GM12878 (cell line): ENCODE data around the gene BRCA1.

Experiments
- EED ChIP-seq: sonication (generic); IDR thresholded peaks from 2 replicates; pipeline ENCODE4 v1.6.1; 2016; ENCODE audit warnings: antibody characterized with exemption, low read depth
- PML ChIP-seq: IDR thresholded peaks from 2 replicates; pipeline ENCODE4 v1.6.1; 2012; ENCODE audit warnings: low read length, inconsistent platforms
- POLR2A ChIP-seq: IDR thresholded peaks from 2 replicates; pipeline ENCODE4 v1.6.1; 2011; ENCODE audit warnings: low read depth, mild to moderate bottlenecking, low read length
- RAD51 ChIP-seq: fragments of 450-650 bp; IDR thresholded peaks from 2 replicates; pipeline ENCODE4 v1.6.1; 2016; ENCODE audit warnings: moderate library complexity, mild to moderate bottlenecking, inconsistent platforms
- RCOR1 ChIP-seq: conservative IDR thresholded peaks from 2 replicates; pipeline ENCODE4 v1.6.1; 2012; ENCODE audit warnings: low read depth, low read length, improper control_type of control experiment
- SREBF1 ChIP-seq: IDR thresholded peaks from 2 replicates; pipeline ENCODE4 v1.6.1; 2012; ENCODE audit warnings: mild to moderate bottlenecking, low read length
- TAF1 ChIP-seq: IDR thresholded peaks from 2 replicates; pipeline ENCODE4 v1.6.1; 2011; ENCODE audit warnings: mild to moderate bottlenecking, low read depth, low read length, borderline replicate concordance
- TF ChIP-seq, protein P1 (sequence below), 3 experiments: IDR thresholded peaks in 2 of 3; conservative IDR thresholded peaks in 1 of 3; 2 replicates each; pipeline ENCODE4 v1.5.1; 2011; ENCODE audit warnings: low read depth in 3 of 3, low read length in 3 of 3, mild to moderate bottlenecking in 3 of 3, control low read depth in 2 of 3, moderate library complexity in 2 of 3, inconsistent platforms in 1 of 3, mixed read lengths in 1 of 3; ENCODE audit not compliant: control insufficient read depth in 2 of 3, insufficient read depth in 1 of 3; ENCODE audit errors: extremely low read depth in 1 of 3
- TF ChIP-seq, protein P2 (sequence below): fragments of 450-650 bp; IDR thresholded peaks from 2 replicates; pipeline ENCODE4 v1.6.1; 2016; ENCODE audit warnings: mild to moderate bottlenecking, moderate library complexity, borderline replicate concordance

DNA sequence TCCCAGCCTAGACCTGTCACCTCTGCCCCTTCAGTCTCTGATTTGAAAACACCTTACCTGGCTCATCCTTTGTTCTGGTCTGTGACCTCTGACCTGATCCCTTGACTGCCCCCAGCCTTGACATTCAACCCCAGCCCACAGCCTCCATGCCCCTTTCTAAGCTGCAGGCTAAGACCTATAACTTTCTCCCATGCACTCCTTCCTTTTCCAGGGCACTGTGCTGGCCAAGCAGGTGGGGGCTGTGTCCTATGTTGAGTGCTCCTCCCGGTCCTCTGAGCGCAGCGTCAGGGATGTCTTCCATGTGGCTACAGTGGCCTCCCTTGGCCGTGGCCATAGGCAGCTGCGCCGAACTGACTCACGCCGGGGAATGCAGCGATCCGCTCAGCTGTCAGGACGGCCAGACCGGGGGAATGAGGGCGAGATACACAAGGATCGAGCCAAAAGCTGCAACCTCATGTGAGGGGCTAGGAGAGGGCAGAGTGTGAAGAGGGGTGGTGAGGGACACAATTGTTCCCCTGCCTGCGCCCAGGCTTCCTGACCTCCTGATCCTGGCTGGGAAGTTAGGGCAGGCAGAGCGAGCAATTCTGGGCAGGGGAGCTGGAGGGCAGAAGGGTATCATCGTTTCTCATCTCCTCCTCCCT, 96.8 kb downstream of the BRCA1 start:
- TF ChIP-seq, protein P1, sequence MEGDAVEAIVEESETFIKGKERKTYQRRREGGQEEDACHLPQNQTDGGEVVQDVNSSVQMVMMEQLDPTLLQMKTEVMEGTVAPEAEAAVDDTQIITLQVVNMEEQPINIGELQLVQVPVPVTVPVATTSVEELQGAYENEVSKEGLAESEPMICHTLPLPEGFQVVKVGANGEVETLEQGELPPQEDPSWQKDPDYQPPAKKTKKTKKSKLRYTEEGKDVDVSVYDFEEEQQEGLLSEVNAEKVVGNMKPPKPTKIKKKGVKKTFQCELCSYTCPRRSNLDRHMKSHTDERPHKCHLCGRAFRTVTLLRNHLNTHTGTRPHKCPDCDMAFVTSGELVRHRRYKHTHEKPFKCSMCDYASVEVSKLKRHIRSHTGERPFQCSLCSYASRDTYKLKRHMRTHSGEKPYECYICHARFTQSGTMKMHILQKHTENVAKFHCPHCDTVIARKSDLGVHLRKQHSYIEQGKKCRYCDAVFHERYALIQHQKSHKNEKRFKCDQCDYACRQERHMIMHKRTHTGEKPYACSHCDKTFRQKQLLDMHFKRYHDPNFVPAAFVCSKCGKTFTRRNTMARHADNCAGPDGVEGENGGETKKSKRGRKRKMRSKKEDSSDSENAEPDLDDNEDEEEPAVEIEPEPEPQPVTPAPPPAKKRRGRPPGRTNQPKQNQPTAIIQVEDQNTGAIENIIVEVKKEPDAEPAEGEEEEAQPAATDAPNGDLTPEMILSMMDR (IDR thresholded peaks at IDR 0.05 in 2 of 3, conservative IDR thresholded peaks at IDR 0.05 in 1 of 3; ENCODE audit: control insufficient read depth in 2 of 3, extremely low read depth in 1 of 3, insufficient read depth in 1 of 3, low read depth in 3 of 3, low read length in 3 of 3) = no peak
- TF ChIP-seq RCOR1 = no peak
- no peak for TF ChIP-seq PML
- TF ChIP-seq EED = no peak
- no peak for TF ChIP-seq TAF1
- TF ChIP-seq SREBF1 = no peak
- no peak for TF ChIP-seq POLR2A
- no peak for TF ChIP-seq RAD51
- TF ChIP-seq, protein P2, sequence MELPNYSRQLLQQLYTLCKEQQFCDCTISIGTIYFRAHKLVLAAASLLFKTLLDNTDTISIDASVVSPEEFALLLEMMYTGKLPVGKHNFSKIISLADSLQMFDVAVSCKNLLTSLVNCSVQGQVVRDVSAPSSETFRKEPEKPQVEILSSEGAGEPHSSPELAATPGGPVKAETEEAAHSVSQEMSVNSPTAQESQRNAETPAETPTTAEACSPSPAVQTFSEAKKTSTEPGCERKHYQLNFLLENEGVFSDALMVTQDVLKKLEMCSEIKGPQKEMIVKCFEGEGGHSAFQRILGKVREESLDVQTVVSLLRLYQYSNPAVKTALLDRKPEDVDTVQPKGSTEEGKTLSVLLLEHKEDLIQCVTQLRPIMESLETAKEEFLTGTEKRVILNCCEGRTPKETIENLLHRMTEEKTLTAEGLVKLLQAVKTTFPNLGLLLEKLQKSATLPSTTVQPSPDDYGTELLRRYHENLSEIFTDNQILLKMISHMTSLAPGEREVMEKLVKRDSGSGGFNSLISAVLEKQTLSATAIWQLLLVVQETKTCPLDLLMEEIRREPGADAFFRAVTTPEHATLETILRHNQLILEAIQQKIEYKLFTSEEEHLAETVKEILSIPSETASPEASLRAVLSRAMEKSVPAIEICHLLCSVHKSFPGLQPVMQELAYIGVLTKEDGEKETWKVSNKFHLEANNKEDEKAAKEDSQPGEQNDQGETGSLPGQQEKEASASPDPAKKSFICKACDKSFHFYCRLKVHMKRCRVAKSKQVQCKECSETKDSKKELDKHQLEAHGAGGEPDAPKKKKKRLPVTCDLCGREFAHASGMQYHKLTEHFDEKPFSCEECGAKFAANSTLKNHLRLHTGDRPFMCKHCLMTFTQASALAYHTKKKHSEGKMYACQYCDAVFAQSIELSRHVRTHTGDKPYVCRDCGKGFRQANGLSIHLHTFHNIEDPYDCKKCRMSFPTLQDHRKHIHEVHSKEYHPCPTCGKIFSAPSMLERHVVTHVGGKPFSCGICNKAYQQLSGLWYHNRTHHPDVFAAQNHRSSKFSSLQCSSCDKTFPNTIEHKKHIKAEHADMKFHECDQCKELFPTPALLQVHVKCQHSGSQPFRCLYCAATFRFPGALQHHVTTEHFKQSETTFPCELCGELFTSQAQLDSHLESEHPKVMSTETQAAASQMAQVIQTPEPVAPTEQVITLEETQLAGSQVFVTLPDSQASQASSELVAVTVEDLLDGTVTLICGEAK = no peak
